ENCODE data around the gene RBM19.

Gene RBM19

DNA sequence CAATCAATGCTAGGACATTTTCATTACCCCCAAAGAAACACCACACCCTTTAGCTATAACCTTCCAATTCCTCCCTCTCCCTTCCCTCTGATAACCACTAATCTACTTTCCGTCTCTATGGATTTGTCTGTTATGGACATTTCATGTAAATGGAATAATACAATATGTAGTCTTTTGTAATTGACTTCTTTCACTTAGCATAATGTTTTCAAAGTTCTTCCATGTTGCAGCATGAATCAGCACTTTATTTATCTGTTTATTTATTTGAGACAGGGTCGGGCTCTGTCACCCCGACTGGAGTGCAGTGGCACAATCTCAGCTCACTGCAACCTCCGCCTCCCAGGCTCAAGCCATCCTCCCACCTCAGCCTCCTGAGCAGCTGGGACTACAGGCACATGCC lies 1.2 kb upstream of the RBM19 start:
- Histone ChIP-seq H3K27ac (replicated peaks) (no peak overlapping the region), H3K27me3 (ENCODE audit: insufficient read depth, poor library complexity, severe bottlenecking) (no peaks in the 10 kb centered on the region), H3K4me3 (replicated peaks; ENCODE audit: insufficient read depth, low read length) (no peak overlapping the region)
- no peak for DNase-seq (ENCODE audit: low read depth in 1 of 2, low spot score in 1 of 2)
- no peak for TF ChIP-seq POLR2AphosphoS5 (IDR thresholded peaks at IDR 0.05; ENCODE audit: low read depth)
- TF ChIP-seq, protein P1, sequence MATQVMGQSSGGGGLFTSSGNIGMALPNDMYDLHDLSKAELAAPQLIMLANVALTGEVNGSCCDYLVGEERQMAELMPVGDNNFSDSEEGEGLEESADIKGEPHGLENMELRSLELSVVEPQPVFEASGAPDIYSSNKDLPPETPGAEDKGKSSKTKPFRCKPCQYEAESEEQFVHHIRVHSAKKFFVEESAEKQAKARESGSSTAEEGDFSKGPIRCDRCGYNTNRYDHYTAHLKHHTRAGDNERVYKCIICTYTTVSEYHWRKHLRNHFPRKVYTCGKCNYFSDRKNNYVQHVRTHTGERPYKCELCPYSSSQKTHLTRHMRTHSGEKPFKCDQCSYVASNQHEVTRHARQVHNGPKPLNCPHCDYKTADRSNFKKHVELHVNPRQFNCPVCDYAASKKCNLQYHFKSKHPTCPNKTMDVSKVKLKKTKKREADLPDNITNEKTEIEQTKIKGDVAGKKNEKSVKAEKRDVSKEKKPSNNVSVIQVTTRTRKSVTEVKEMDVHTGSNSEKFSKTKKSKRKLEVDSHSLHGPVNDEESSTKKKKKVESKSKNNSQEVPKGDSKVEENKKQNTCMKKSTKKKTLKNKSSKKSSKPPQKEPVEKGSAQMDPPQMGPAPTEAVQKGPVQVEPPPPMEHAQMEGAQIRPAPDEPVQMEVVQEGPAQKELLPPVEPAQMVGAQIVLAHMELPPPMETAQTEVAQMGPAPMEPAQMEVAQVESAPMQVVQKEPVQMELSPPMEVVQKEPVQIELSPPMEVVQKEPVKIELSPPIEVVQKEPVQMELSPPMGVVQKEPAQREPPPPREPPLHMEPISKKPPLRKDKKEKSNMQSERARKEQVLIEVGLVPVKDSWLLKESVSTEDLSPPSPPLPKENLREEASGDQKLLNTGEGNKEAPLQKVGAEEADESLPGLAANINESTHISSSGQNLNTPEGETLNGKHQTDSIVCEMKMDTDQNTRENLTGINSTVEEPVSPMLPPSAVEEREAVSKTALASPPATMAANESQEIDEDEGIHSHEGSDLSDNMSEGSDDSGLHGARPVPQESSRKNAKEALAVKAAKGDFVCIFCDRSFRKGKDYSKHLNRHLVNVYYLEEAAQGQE (IDR thresholded peaks at IDR 0.05; ENCODE audit: insufficient replicate concordance, low read depth), result no peak
- TF ChIP-seq, protein P2, sequence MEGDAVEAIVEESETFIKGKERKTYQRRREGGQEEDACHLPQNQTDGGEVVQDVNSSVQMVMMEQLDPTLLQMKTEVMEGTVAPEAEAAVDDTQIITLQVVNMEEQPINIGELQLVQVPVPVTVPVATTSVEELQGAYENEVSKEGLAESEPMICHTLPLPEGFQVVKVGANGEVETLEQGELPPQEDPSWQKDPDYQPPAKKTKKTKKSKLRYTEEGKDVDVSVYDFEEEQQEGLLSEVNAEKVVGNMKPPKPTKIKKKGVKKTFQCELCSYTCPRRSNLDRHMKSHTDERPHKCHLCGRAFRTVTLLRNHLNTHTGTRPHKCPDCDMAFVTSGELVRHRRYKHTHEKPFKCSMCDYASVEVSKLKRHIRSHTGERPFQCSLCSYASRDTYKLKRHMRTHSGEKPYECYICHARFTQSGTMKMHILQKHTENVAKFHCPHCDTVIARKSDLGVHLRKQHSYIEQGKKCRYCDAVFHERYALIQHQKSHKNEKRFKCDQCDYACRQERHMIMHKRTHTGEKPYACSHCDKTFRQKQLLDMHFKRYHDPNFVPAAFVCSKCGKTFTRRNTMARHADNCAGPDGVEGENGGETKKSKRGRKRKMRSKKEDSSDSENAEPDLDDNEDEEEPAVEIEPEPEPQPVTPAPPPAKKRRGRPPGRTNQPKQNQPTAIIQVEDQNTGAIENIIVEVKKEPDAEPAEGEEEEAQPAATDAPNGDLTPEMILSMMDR (IDR thresholded peaks at IDR 0.05; ENCODE audit: insufficient read depth, low read length), result no peak
- no peak for TF ChIP-seq SPI1 (IDR thresholded peaks at IDR 0.05; ENCODE audit: borderline replicate concordance, low read depth)
- TF ChIP-seq GABPA (IDR thresholded peaks at IDR 0.05; ENCODE audit: low read depth), result no peak

DNA sequence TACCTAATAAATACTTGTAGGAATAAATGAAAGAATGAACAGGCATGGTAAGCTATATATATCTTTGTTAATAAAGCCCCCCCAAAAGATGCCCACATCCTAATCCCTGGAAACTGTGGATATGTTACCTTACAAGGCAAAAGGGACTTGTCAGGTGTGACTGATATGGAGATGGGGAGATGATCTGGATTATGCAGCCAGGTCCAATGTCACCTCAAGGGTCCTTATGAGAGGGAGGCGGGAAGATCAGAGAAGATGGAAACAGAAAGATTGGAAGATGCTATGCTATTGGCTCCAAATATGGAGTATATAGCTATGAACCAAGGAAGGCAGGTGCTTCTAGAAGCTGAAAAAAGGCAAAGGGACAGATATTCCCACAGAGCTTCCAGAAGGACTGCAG lies 3.4 kb downstream of the RBM19 start:
- TF ChIP-seq, protein P1 (IDR thresholded peaks at IDR 0.05; ENCODE audit: insufficient replicate concordance, low read depth), result no peak
- no peak for TF ChIP-seq GABPA (IDR thresholded peaks at IDR 0.05; ENCODE audit: low read depth)
- no peak for TF ChIP-seq SPI1 (IDR thresholded peaks at IDR 0.05; ENCODE audit: borderline replicate concordance, low read depth)
- TF ChIP-seq, protein P2 (IDR thresholded peaks at IDR 0.05; ENCODE audit: insufficient read depth, low read length), result no peak
- TF ChIP-seq POLR2AphosphoS5 (IDR thresholded peaks at IDR 0.05; ENCODE audit: low read depth), result no peak
- no peak overlapping the region for H3K27ac ChIP-seq (replicated peaks)
- H3K27me3 ChIP-seq (ENCODE audit: insufficient read depth, poor library complexity, severe bottlenecking), result no peaks in the 10 kb centered on the region
- H3K4me3 ChIP-seq (replicated peaks; ENCODE audit: insufficient read depth, low read length), result no peak overlapping the region
- DNase-seq (ENCODE audit: low read depth in 1 of 2, low spot score in 1 of 2), result no peak

DNA sequence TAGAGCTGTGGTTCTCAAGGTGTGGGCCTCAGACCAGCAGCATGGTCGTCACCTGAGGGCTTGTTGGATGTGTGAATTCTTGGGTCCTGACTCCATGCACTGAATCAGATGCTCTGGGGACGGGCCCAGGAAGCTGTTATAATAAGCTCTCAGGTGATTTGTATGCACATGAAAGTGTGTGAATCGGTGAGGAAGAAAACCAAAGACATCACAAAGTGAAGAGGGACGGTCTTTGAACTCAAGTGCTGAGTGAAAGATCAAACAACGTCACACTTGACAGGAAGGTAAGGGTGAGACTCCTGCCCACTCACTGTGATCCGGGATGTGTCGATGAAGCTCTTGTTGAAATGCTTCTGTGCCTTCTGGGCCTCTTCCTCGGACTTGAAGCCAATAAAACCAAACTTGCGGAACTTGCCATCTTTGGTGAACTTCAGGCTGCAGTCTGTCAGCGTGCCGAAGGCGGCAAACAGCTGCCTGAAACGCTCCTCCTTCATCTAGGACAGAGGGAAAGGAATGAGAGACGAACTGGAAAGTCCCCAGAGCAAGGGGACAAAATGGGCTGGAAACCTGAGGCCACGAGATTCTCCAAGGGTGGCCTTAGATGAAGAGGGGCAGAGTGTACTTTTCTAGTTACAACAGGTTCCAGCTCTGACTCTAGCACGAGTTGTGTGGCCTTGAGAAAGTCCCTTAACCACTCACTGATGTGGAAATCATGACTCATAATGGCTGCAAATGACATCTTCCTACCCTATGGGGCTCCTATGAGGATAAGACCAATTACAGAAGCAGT lies 4.0 kb downstream of the RBM19 start:
- H3K27ac ChIP-seq (replicated peaks), result peak overlapping the region; percentile 59
- H3K4me3 ChIP-seq (replicated peaks; ENCODE audit: insufficient read depth, low read length), result no peak overlapping the region
- DNase-seq (ENCODE audit: low read depth in 1 of 2, low spot score in 1 of 2), result peak; percentile 45 to 73
- no peaks in the 10 kb centered on the region for H3K27me3 ChIP-seq (ENCODE audit: insufficient read depth, poor library complexity, severe bottlenecking)
- TF ChIP-seq GABPA (IDR thresholded peaks at IDR 0.05; ENCODE audit: low read depth) (no peak), SPI1 (IDR thresholded peaks at IDR 0.05; ENCODE audit: borderline replicate concordance, low read depth) (no peak)

DNA sequence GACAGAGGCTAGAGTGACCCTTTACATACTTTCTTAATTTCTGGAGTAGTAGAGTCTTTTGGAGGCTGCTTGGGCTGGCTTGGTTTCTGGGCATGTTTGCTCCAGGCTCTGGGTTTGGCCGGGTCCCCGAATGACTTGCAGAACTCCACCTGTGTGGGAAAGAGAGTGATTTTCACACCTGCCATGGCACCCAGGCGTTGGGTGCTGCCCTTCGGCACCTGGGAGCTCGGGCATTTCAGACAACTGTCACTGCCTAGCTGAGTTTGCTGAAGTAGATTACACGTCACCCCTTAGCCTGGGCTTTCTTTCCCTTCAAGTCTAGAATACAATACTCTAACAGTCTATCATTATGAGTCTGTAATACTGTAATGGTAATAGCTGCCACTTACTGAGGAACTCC lies 6.1 kb downstream of the RBM19 start:
- Histone ChIP-seq H3K4me3 (replicated peaks; ENCODE audit: insufficient read depth, low read length) (no peak overlapping the region), H3K27me3 (ENCODE audit: insufficient read depth, poor library complexity, severe bottlenecking) (no peaks in the 10 kb centered on the region), H3K27ac (replicated peaks) (no peak overlapping the region)
- no peak for DNase-seq (ENCODE audit: low read depth in 1 of 2, low spot score in 1 of 2)
- TF ChIP-seq, protein P1 (IDR thresholded peaks at IDR 0.05; ENCODE audit: insufficient replicate concordance, low read depth), result no peak
- TF ChIP-seq, protein P2 (IDR thresholded peaks at IDR 0.05; ENCODE audit: insufficient read depth, low read length), result no peak

All from HL-60 (cell line).